Fibroblast of upper back skin (primary cell): ENCODE results near the gene CASP8.
A peak's percentile ranks its signal among the peaks of the same experiment; 100 is the strongest.

Experiments
- DNase-seq: peaks from one replicate; pipeline ENCODE4 v3.0.0-alpha.2; 2013

The CASP8 gene

GRCh38 chr2:201244829-201245228 is 15.5 kb upstream of the CASP8 start:
- DNase-seq = no peak

- no peak for DNase-seq
These were observed 14.1 kb upstream of the CASP8 start for GRCh38 chr2:201246280-201246679.

- DNase-seq = no peak
These were observed 12.0 kb upstream of the CASP8 start for GRCh38 chr2:201248288-201248844.

- no peak for DNase-seq
These were observed 10.4 kb upstream of the CASP8 start for GRCh38 chr2:201249889-201250288.

GRCh38 chr2:201250741-201251140 is 9.6 kb upstream of the CASP8 start:
- DNase-seq = no peak

- peak; percentile 62 for DNase-seq
These were observed 6.1 kb upstream of the CASP8 start for GRCh38 chr2:201254081-201254730.

GRCh38 chr2:201255408-201256033 is 4.8 kb upstream of the CASP8 start:
- DNase-seq = peak; percentile 50

- DNase-seq = peak; percentile 59
These were observed 4.3 kb upstream of the CASP8 start for GRCh38 chr2:201256082-201256481.

- DNase-seq = no peak
These were observed 2.9 kb upstream of the CASP8 start for GRCh38 chr2:201257381-201257955.

- DNase-seq = peak; percentile 76
These were observed 2.2 kb upstream of the CASP8 start for GRCh38 chr2:201257956-201258665.

- DNase-seq = no peak
These were observed 1.4 kb upstream of the CASP8 start for GRCh38 chr2:201258666-201259615.

- DNase-seq = no peak
These were observed 1.1 kb downstream of the CASP8 start for GRCh38 chr2:201261471-201261870.

- DNase-seq = no peak
These were observed 1.6 kb downstream of the CASP8 start for GRCh38 chr2:201261906-201262305.

GRCh38 chr2:201262718-201263117 is 2.4 kb downstream of the CASP8 start:
- DNase-seq = no peak

GRCh38 chr2:201263779-201264178 is 3.4 kb downstream of the CASP8 start:
- DNase-seq = no peak

- DNase-seq = peak; percentile 29
These were observed 4.3 kb downstream of the CASP8 start for GRCh38 chr2:201264472-201265173.

GRCh38 chr2:201266629-201267028 is 6.3 kb downstream of the CASP8 start:
- no peak for DNase-seq

GRCh38 chr2:201267278-201268030 is 7.1 kb downstream of the CASP8 start:
- no peak for DNase-seq

GRCh38 chr2:201269764-201270163 is 9.4 kb downstream of the CASP8 start:
- DNase-seq = no peak

- no peak for DNase-seq
These were observed 10.1 kb downstream of the CASP8 start for GRCh38 chr2:201270293-201271001.
